OCI-LY1 (cell line): ENCODE measurements around the gene KLHL29.

ENCODE experiments used
- H2AFZ ChIP-seq: fragments of 200-600 bp; sonication (generic), shearing (Covaris generic); 2 replicates; pipeline ENCODE4 v1.6.0; 2014; ENCODE audit warnings: antibody characterized with exemption, mild to moderate bottlenecking, low read length
- H3F3A ChIP-seq: fragments of 200-600 bp; sonication (generic), shearing (Covaris generic); 2 replicates; pipeline ENCODE4 v1.6.0; 2014; ENCODE audit warnings: mild to moderate bottlenecking, antibody characterized with exemption, low read length, moderate library complexity; ENCODE audit not compliant: insufficient read depth
- H3K27ac ChIP-seq: fragments of 200-600 bp; sonication (generic); 2 replicates; pipeline ENCODE4 v1.5.1; 2014; ENCODE audit warnings: low read length, mixed run types, mild to moderate bottlenecking, low read depth; ENCODE audit not compliant: poor library complexity, severe bottlenecking
- H3K27me3 ChIP-seq: fragments of 200-600 bp; sonication (generic); 2 replicates; pipeline ENCODE4 v1.6.0; 2014; ENCODE audit warnings: antibody characterized with exemption, mild to moderate bottlenecking, low read length, moderate library complexity; ENCODE audit not compliant: insufficient read depth
- H3K36me3 ChIP-seq: fragments of 200-600 bp; sonication (generic); 2 replicates; pipeline ENCODE4 v1.6.1; 2014; ENCODE audit warnings: mild to moderate bottlenecking, antibody characterized with exemption, low read length, moderate library complexity, mixed read lengths; ENCODE audit not compliant: insufficient read depth
- H3K4me1 ChIP-seq: fragments of 200-600 bp; sonication (generic); 2 replicates; pipeline ENCODE4 v1.5.1; 2014; ENCODE audit warnings: mild to moderate bottlenecking, low read length, moderate library complexity; ENCODE audit not compliant: insufficient read depth, severe bottlenecking
- H3K4me2 ChIP-seq: fragments of 200-600 bp; sonication (generic), shearing (Covaris generic); 2 replicates; pipeline ENCODE4 v1.6.1; 2014; ENCODE audit warnings: low read length
- H3K4me3 ChIP-seq: fragments of 200-600 bp; sonication (generic); 2 replicates; pipeline ENCODE4 v1.5.1; 2014; ENCODE audit warnings: low read length, low read depth, mild to moderate bottlenecking, mixed read lengths; ENCODE audit not compliant: poor library complexity, severe bottlenecking
- H3K79me2 ChIP-seq: fragments of 200-600 bp; shearing (Covaris generic); 2 replicates; pipeline ENCODE4 v1.6.1; 2016; ENCODE audit warnings: mixed run types, low read length, mixed read lengths; ENCODE audit not compliant: insufficient read depth
- H3K9ac ChIP-seq: fragments of 200-600 bp; sonication (generic), shearing (Covaris generic); 2 replicates; pipeline ENCODE4 v1.6.1; 2014; ENCODE audit warnings: mild to moderate bottlenecking, low read length, mixed read lengths
- H3K9me2 ChIP-seq: fragments of 200-600 bp; sonication (generic), shearing (Covaris generic); 2 replicates; pipeline ENCODE4 v1.6.1; 2014; ENCODE audit warnings: low read depth, mild to moderate bottlenecking, low read length, mixed read lengths
- H3K9me3 ChIP-seq: fragments of 200-600 bp; shearing (Covaris generic); 2 replicates; pipeline ENCODE4 v1.6.1; 2014; ENCODE audit warnings: low read length, mixed read lengths
- H4K20me1 ChIP-seq: fragments of 200-600 bp; sonication (generic), shearing (Covaris generic); 2 replicates; pipeline ENCODE4 v1.6.0; 2016; ENCODE audit warnings: mild to moderate bottlenecking, low read length; ENCODE audit not compliant: insufficient read depth
- EZH2 ChIP-seq: fragments of 200-600 bp; sonication (generic), shearing (Covaris generic); IDR thresholded peaks from 2 replicates; pipeline ENCODE4 v1.8.0; 2017; ENCODE audit warnings: borderline replicate concordance, mixed run types, mild to moderate bottlenecking, antibody characterized with exemption, low read length, moderate library complexity, mixed read lengths
- TF ChIP-seq, protein P1 (sequence below): fragments of 200-600 bp; sonication (generic), shearing (Covaris generic); IDR thresholded peaks from 2 replicates; pipeline ENCODE4 v1.5.1; 2017; ENCODE audit warnings: mild to moderate bottlenecking, antibody characterized with exemption, low read length, moderate library complexity, mixed read lengths

Gene KLHL29

DNA sequence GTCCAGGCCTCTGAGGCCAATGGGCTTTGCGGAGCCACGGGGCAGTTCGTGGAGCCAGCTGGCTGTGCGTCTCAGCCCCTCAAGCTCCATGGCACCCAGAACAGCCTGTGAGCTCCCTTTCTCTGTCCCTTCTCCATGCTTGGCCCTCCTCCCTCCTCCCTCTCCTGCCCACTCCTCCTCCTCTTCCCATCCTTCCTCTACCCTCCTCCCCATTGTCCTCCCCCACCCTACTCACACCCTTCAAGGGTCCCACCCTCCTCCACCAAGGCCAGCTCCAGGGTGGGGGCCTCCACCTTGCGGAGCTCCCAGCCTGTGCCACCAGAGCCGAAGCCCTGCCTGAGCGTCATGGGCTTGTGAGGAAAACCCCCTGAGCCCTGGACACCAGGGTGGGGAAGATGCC, 273.0 kb downstream of the KLHL29 start:
- Histone ChIP-seq H3K9me3 (no peaks in the 10 kb centered on the region), H3F3A (no peaks in the 10 kb centered on the region), H3K79me2 (no peaks in the 10 kb centered on the region), H3K36me3 (no peaks in the 10 kb centered on the region), H3K27ac (no peak overlapping the region), H3K4me2 (no peak overlapping the region), H3K9me2 (no peaks in the 10 kb centered on the region), H3K27me3 (peaks cover 12% of the 10 kb centered on the region), H3K4me3 (no peak overlapping the region), H3K9ac (no peak overlapping the region), H4K20me1 (no peaks in the 10 kb centered on the region), H2AFZ (no peak overlapping the region), H3K4me1 (no peaks in the 10 kb centered on the region)
- TF ChIP-seq, protein P1, sequence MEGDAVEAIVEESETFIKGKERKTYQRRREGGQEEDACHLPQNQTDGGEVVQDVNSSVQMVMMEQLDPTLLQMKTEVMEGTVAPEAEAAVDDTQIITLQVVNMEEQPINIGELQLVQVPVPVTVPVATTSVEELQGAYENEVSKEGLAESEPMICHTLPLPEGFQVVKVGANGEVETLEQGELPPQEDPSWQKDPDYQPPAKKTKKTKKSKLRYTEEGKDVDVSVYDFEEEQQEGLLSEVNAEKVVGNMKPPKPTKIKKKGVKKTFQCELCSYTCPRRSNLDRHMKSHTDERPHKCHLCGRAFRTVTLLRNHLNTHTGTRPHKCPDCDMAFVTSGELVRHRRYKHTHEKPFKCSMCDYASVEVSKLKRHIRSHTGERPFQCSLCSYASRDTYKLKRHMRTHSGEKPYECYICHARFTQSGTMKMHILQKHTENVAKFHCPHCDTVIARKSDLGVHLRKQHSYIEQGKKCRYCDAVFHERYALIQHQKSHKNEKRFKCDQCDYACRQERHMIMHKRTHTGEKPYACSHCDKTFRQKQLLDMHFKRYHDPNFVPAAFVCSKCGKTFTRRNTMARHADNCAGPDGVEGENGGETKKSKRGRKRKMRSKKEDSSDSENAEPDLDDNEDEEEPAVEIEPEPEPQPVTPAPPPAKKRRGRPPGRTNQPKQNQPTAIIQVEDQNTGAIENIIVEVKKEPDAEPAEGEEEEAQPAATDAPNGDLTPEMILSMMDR: no peak
- no peak for TF ChIP-seq EZH2

DNA sequence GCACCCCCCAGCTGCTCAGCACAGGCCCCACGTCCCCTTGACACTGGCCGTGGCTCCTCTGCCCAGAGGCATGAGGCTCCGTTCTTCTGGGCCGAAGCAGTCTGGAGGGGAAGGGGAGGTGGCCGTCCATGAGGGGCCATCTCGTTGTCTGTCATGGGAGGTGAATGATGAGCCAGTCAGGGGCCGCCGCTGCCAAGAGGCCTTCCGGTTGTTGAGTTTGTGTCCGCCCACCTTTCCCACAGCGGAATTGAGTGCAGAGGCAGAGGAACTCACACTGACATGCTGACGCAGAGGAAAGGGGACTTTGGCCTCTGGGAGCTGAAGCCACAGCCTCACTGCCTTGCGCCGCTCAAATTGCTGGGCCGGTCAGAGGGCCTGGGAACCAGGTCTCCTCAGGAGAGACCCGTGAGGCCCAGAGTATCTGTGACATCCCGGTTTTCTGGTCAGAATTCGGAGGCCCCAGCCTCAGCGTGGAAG, 273.5 kb downstream of the KLHL29 start:
- Histone ChIP-seq H3K9me2 (no peaks in the 10 kb centered on the region), H3F3A (no peaks in the 10 kb centered on the region), H3K79me2 (no peaks in the 10 kb centered on the region), H3K4me3 (no peak overlapping the region), H3K27ac (no peak overlapping the region), H2AFZ (no peak overlapping the region), H3K4me2 (no peak overlapping the region), H3K9ac (no peak overlapping the region), H3K36me3 (no peaks in the 10 kb centered on the region), H4K20me1 (no peaks in the 10 kb centered on the region), H3K9me3 (no peaks in the 10 kb centered on the region), H3K27me3 (peaks cover 12% of the 10 kb centered on the region), H3K4me1 (no peaks in the 10 kb centered on the region)
- TF ChIP-seq, protein P1: no peak
- no peak for TF ChIP-seq EZH2

DNA sequence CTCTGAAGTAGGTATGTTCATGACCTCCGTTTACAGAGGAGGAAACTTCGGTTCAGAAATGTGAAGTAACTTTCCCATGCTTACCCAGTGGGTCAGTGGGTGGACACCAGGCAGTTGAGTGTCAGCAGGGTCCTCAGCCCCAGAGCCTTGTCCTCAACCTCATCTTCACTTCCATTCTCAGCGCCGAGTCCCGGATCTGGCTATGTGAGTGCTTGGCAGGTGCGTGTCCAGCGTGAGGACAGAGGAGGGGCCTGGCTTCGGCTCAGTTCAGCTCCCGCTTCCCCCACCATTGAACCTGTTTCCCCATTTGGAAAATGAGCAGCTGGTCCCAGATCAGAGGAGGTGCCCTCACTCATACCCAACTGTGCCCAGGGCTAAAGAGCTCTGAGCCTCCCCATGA, 274.3 kb downstream of the KLHL29 start:
- H3K27me3 ChIP-seq: peaks cover 12% of the 10 kb centered on the region
- TF ChIP-seq, protein P1: no peak
- TF ChIP-seq EZH2: no peak
- H3F3A ChIP-seq: no peaks in the 10 kb centered on the region
- H2AFZ ChIP-seq: no peak overlapping the region
- no peaks in the 10 kb centered on the region for H4K20me1 ChIP-seq
- no peak overlapping the region for H3K27ac ChIP-seq
- no peaks in the 10 kb centered on the region for H3K9me2 ChIP-seq
- no peak overlapping the region for H3K9ac ChIP-seq
- no peaks in the 10 kb centered on the region for H3K36me3 ChIP-seq
- no peaks in the 10 kb centered on the region for H3K79me2 ChIP-seq
- no peak overlapping the region for H3K4me3 ChIP-seq
- no peaks in the 10 kb centered on the region for H3K4me1 ChIP-seq
- no peaks in the 10 kb centered on the region for H3K9me3 ChIP-seq
- no peak overlapping the region for H3K4me2 ChIP-seq
